ENCODE results near the gene CACNA1H. TPM values are rescaled to one million over a fixed set of nuclear protein-coding genes. Genes with fewer than 3 reads are reported as not detected.
"Not testable (repeated sequence)": the region's sequence is repeated elsewhere in the genome, so short reads cannot be mapped to it uniquely, and the experiment has no call there.

CACNA1H gene
- total RNA-seq, 1 experiment from 2014 or later = not detected

GRCh38 chr16:1265090-1265630, 112.3 kb downstream of the CACNA1H start:
- DNase-seq (ENCODE audit: low read depth) = no peak

GRCh38 chr16:1265826-1266225, 112.9 kb downstream of the CACNA1H start:
- no peak for DNase-seq (ENCODE audit: low read depth)

DNA sequence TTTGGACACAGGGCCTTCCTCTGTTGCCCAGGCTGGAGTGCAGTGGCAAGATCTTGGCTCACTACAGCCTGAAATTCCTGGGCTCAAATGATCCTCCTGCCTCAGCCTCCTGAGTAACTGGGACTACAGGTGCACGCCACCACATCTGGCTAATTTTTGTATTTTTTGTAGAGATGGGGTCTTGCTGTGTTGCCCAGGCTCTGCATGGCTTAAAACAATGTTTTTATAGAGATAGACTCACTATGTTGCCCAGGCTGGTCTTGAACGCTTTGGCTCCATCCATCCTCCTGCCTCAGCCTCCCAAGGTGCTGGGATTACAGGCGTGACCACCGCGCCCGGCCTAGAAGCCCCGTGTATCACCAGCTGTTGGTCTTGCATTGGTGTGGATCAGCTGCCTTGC, 116.5 kb downstream of the CACNA1H start:
- not testable (repeated sequence) for DNase-seq (ENCODE audit: low read depth)

- DNase-seq (ENCODE audit: low read depth) = no peak
Observed at GRCh38 chr16:1271380-1271723, 118.4 kb downstream of the CACNA1H start.

Other genes starting within 250 kb of the CACNA1H start
- 21.1 and 29.9 TPM in 2 replicates for gene LMF1, start 182.1 kb upstream of the CACNA1H start, total RNA-seq (2014; rRNA removed)
- 5.7 and 23.1 TPM in 2 replicates for gene SOX8, start 171.3 kb upstream of the CACNA1H start, total RNA-seq (2014; rRNA removed)
- 0.64 and 0.98 TPM in 2 replicates for gene SSTR5, start 80.4 kb upstream of the CACNA1H start, total RNA-seq (2014; rRNA removed)
- gene C1QTNF8, start 56.9 kb upstream of the CACNA1H start, total RNA-seq (2014; rRNA removed) = not detected in 2 replicates
- not detected in 2 replicates for gene TPSG1, start 72.2 kb downstream of the CACNA1H start, total RNA-seq (2014; rRNA removed)
- not detected in 2 replicates for gene TPSB2, start 77.1 kb downstream of the CACNA1H start, total RNA-seq (2014; rRNA removed)
- gene TPSAB1, start 87.6 kb downstream of the CACNA1H start, total RNA-seq (2014; rRNA removed) = not detected in 2 replicates
- not detected in 2 replicates for gene TPSD1, start 103.0 kb downstream of the CACNA1H start, total RNA-seq (2014; rRNA removed)
- 49.2 and 78.2 TPM in 2 replicates for gene UBE2I, start 156.5 kb downstream of the CACNA1H start, total RNA-seq (2014; rRNA removed)
- gene BAIAP3, start 180.5 kb downstream of the CACNA1H start, total RNA-seq (2014; rRNA removed) = 0.46 and 0.51 TPM in 2 replicates
- gene TSR3, start 198.8 kb downstream of the CACNA1H start, total RNA-seq (2014; rRNA removed) = 114 and 124 TPM in 2 replicates
- gene GNPTG, start 198.8 kb downstream of the CACNA1H start, total RNA-seq (2014; rRNA removed) = 46.4 and 54.4 TPM in 2 replicates

All from LHCN-M2 (cell line).